SH-SY5Y (cell line): ENCODE data around the gene CNNM2.

Experiments used
- GATA2 ChIP-seq: IDR thresholded peaks from 2 replicates; pipeline ENCODE4 v1.6.1; 2011; ENCODE audit warnings: mild to moderate bottlenecking, low read depth, low read length
- GATA3 ChIP-seq: IDR thresholded peaks from 2 replicates; pipeline ENCODE4 v1.6.1; 2011; ENCODE audit warnings: low read depth, mild to moderate bottlenecking, low read length, moderate library complexity

Gene CNNM2

DNA sequence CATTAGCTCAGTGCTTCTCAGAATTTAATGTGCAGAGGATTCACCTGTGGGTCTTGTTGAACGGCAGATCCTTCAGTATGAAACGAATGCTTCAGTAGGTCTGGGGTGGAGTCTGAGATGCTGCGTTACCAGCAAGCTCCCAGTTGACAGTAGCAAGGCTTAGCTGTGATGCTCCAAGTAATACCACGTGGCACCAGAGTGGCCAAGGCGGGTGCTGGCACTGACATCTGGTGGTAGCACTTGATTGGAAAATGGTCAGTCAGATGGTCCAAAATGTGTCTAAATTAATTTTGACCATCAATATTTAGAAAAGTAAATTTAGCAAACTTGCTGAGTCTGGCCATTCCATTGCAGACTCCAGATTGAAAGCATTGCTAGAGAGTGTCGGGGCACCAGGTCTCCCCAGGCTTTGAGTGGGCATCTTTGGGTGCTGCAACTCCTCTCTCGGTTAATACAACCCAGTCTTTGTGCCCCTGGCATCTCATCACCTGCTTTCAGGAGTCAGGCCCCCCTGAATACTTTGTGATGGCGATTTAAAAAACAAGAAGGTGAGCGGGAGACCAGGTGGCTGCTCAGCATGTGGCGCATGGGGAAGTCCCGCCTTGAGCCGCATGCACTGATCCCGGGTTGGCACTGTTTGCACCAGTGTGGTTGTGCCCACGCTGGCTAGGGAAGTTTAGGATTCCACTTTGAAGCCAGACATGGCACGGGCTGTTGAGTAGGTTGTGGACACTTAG lies 144.9 kb downstream of the CNNM2 start:
- TF ChIP-seq GATA3 (no peak), GATA2 (no peak)

DNA sequence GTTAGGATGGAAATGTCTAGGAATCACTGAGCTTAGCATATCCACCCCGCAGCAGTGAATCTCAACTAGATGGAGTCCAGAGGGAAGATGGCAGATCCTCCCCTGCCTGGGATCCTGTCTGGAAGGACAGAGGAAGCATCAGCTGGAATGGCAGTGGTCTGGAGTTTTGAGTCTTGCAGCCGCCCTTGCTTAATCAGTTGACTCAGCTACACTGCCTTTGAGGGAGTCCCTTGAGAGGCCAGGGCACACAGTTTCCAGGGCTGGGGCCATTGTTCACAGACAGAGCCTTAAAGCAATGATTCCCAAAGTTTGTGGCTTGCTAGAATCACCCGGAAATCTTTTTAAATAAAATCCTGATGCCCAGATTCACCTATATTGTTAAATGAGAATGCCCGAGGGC lies 146.9 kb downstream of the CNNM2 start:
- TF ChIP-seq GATA3 (no peak), GATA2 (no peak)

DNA sequence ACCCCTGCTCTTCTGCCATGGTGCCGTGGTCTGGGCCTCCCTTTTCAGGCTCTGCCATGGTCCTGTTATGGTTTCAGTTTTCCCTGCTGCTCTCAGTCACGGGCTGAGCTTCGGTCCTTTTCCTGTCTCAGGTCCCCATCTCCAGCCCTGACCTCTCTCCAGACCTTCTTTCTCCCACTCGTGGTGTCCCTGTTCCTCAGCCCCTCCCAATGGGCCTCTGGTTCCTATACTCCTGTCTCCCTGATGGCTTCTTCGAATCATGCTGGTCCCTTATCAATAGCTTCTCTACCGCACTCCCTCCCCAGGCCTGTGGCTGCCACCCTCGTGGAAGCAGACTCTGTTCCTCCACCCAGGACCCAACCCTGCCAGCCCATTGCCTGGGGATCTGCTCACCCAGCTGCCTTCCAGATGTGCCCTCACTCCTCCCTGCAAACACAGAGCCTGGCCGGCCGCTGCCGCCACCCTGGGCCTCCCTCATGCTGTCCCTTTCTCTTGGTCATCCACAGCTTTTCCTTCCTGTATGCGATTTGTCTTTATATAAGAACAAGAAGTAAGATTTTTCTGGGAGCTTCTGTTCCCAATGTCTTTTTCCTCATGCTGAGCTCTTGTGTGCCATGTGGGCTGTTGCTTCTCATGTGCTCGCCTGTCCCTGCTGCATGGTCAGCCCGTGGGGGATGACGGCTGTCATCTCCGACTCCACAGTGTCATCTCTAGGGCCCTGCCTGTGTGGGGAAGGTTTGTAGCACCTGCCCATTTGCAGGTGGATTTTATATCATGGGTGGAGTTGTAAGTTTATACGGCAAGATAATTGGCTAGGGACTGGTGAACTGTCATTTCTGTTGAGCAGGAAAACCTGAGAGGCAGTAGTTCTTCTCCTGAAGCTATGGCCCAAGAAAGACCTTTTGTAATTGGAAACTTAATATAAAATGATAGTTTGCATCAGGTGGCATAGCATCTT lies 148.3 kb downstream of the CNNM2 start:
- TF ChIP-seq GATA3 (no peak), GATA2 (no peak)

DNA sequence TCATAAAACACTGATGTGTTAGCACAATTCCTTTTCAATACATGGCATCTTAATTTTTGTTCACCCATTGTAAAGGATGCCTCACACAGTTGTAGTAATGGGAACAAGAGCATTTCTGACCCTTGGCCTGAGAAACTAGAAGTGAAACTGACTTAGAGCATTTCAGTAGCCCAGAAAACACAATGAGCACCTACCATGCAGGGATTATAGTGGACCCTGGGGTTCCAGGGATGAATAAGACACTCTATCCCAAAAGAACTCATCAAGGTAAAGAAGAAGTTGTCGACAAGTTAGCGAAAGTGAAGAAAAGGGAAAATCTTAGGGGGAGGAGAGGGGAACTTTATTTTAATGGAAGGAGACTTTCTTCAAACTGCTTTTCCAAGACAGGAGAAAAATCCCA lies 149.4 kb downstream of the CNNM2 start:
- TF ChIP-seq GATA3 (no peak), GATA2 (no peak)

DNA sequence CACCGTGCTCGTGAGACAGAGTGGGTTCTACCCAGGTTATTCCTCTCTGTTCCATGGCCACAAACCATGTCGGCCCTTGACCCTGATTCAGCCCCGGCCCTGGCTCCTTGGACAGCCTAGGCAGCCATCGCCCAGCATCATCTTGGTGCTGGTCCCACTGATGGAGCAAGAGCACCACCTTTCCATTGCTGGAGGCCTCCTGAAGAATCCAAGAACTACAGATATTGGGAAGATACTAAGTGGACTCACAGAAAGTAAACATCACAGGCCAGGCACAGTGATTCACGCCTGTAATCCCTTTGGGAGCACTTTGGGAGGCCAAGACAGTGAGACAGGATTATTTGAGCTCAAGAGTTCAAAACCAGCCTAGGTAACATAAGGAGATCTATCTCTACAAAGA lies 149.9 kb downstream of the CNNM2 start:
- no peak for TF ChIP-seq GATA2
- no peak for TF ChIP-seq GATA3

DNA sequence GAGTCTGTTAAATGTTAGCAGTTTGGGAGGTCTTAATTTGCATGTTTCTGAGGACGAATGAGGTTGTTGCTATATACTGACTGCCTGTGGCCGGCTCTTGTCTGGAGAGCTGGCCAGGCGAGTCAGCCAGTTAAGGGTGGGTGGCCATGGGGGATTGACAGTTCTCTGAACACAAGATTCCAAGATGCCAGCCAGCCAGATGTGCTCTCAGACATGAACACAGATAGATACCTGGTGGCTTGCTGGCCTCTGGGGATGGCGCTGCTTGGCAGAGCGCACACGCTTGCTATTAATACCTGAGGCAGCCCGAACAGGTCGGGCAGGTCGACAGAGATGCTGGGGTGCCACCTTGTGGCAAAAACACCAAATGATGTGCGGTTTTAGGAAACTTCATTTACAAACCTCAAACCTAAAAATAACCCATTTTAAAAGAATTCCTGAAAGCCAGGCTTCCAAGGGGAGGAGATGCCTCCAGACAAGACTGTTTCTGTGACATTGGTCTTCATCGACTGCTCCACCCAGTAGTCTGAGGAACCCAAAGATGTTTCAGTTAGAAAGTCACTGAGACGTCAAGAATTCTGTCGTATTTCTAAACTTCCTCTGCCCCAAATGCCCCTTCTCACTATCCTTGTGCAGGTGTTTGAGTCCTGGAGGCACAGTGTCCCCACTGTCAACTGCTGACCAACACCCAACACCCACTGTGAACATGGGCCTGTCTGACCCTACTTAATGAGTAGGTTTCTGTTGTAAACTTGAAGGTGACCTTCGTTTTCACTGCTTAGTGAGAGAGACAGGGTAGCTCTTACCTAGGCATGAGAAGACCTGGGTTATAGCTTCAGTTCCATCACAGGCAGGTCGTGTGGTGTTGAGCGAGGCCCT lies 151.6 kb downstream of the CNNM2 start:
- TF ChIP-seq GATA3 (no peak), GATA2 (no peak)

DNA sequence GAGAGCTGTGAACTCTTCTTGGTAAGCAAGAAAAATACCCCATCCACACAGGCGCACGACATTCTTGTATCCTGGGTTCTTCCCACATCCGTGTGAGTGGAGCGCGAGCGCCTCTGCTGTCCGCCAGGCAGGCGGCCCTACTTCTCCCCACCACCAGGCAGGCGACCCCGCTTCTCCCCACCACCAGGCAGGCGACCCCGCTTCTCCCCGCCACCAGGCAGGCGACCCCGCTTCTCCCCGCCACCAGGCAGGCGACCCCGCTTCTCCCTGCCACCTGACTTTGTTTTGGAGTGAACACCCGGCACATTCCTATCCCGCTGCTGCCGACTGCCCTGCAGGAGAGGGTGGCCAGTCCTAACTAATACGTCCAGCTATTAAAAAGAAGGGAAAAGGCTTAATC lies 154.2 kb downstream of the CNNM2 start:
- no peak for TF ChIP-seq GATA2
- TF ChIP-seq GATA3, result no peak

DNA sequence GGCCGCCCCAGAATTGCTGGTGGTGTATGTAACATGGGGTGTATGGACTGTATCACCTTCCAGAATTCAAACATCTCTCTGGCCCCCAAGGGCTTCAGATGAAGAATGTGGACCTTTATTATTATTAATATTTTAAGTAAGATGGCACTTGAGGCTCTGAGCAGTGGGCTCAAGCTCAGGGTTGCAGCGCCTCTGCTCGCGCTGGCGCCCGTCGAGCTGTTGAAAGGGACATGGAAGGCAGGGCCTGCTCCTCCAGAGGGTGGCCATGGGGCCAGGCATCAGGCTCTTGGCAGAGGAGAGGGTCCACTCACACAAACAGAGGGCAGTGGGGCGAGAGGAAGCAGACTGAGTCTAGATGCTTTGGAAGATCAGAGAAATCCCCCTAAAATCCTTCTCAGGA lies 154.8 kb downstream of the CNNM2 start:
- no peak for TF ChIP-seq GATA2
- no peak for TF ChIP-seq GATA3

DNA sequence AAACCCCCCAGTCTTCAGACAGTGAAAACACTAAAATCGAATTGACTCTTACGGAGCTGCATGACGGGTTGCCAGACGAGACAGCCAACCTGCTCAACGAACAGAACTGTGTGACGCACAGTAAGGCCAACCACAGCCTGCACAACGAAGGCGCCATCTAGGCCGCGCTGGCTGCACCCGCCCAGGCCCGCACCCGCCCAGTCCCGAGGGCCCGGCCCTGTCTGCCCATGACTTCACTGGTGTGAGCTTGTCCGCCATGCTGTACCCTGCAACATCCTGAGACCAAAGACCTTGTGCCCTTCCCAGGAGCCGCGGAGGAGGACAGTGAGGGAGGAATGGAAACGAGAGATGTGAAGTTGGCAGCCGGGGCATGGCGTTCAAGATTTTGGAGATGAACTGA lies 158.9 kb downstream of the CNNM2 start:
- TF ChIP-seq GATA2 (no peak), GATA3 (no peak)

DNA sequence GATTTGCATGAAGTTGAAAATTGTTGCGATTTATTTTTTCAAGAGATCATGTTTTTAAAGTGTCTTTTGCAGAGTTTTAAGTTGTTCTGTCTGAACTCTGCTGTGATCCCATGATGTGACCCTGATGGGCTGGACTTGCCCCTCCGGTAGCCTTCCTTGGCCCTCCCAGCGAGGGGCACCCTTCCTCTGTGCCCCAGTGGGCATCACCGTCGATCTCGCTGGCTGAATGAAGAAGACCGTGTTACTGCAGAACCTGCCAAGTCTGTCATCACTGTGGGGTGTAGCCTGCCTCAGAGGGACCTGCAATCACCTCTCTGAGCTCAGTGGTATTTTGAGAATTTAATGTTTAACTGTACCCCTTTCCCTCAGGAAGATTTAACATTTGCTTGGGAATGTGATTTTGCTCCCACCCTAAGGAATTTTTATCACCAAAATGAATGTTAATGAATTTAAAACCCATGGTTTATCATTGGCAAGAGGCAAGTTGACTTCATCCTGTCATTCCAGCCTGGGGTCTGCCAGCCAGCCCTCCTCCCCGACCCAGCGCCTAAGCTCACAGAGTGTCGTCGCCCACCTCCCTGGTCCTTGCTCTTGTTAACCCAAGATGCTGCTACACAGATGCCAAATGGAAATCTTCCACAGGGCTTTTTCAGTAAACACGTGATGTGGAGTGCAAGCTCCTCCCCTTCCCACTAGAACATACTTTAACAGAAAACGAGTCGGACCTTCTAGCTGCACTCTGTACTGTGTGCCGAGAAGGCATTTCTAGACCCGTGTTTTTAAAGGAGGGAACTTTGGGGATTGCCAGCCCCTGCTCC lies 159.6 kb downstream of the CNNM2 start:
- TF ChIP-seq GATA3 (no peak), GATA2 (no peak)

DNA sequence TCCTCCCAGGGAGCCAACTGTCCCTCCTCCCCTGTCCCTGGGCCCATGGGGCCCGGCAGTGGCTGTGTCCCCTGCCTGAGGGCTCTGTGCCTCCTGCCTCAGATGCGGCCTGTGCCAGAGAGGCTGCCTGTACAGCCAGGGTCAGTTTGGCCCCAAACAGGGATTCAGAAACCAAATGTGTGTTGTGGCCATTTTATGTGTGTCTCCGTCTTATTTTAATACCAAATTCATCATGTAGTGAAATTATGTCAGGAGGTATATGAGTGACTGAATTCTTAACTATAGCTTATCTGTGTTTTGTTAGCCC lies 160.2 kb downstream of the CNNM2 start:
- TF ChIP-seq GATA2 (no peak), GATA3 (no peak)

DNA sequence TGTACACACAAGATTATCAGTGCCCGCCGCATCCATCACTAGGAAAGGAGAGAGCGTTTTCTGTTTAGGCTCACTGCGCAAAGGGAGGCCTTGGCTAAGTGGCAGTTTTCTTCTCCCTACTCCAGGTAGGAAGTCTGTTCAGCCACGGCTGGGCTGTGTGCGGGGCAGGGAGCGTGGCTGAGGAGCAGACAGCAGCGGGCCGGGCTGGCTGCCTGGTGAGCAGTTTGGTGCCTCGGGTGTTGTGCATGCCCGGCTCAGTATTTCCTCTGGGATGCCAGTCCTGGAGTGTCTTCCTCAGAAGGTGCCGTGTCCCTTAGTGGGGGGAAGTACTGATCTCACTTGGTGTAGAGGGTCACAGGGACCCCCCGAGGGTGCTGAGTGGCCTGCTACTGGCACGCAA lies 160.6 kb downstream of the CNNM2 start:
- TF ChIP-seq GATA3 (no peak), GATA2 (no peak)

DNA sequence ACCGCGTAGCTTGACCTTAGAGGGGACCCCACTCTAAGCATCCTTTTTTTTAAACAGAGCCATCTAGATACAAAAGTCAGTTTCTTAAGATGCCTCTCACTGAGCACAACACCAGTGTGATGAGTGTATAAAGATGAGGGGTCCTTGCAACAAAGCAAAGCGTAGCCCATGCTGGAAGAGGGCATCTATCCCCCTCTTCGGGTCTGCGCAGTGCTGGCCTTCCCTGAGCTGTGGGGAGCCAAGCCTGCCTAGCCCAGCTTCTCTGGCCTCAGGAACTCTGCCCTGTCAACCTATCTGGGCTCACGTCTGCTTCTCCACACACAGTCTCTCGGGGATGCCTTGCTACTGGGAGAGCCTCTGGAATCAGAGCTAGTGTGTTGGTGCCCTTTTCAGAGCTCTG lies 161.0 kb downstream of the CNNM2 start:
- no peak for TF ChIP-seq GATA3
- TF ChIP-seq GATA2, result no peak
